HG03575 (cell line): Measurements from ENCODE around the gene CPD.

ENCODE experiments used
- ATAC-seq: cut with Tn5 transposase; IDR thresholded peaks from one replicate; pipeline ENCODE4 v1.9.1; 2021; ENCODE audit not compliant: unreplicated experiment, insufficient number of reproducible peaks, low FRiP score; ENCODE audit errors: extremely low read depth

CPD gene

GRCh38 chr17:30351735-30352134 lies 27.0 kb upstream of the CPD start:
- ATAC-seq, result no peak

GRCh38 chr17:30352240-30352814 lies 26.4 kb upstream of the CPD start:
- ATAC-seq, result no peak

GRCh38 chr17:30354701-30355100 lies 24.0 kb upstream of the CPD start:
- no peak for ATAC-seq

- no peak for ATAC-seq
Measured at GRCh38 chr17:30357476-30357875, 21.3 kb upstream of the CPD start.

GRCh38 chr17:30358055-30358760 lies 20.5 kb upstream of the CPD start:
- no peak for ATAC-seq

- no peak for ATAC-seq
Measured at GRCh38 chr17:30360086-30360808, 18.5 kb upstream of the CPD start.

- ATAC-seq, result no peak
Measured at GRCh38 chr17:30361766-30362279, 16.9 kb upstream of the CPD start.

- ATAC-seq, result peak; percentile 73
Measured at GRCh38 chr17:30363715-30364202, 15.0 kb upstream of the CPD start.

GRCh38 chr17:30366536-30366935 lies 12.2 kb upstream of the CPD start:
- ATAC-seq, result no peak

GRCh38 chr17:30368912-30369720 lies 9.6 kb upstream of the CPD start:
- ATAC-seq, result no peak

- no peak for ATAC-seq
Measured at GRCh38 chr17:30369995-30370394, 8.7 kb upstream of the CPD start.

- ATAC-seq, result no peak
Measured at GRCh38 chr17:30372755-30373154, 6.0 kb upstream of the CPD start.

GRCh38 chr17:30375661-30376060 lies 3.1 kb upstream of the CPD start:
- ATAC-seq, result no peak

GRCh38 chr17:30376621-30377452 lies 1.9 kb upstream of the CPD start:
- no peak for ATAC-seq

GRCh38 chr17:30377574-30378240 lies 1.0 kb upstream of the CPD start:
- no peak for ATAC-seq

GRCh38 chr17:30378241-30378824 lies 394 bp upstream of the CPD start:
- ATAC-seq, result no peak

GRCh38 chr17:30379303-30379902 lies 676 bp downstream of the CPD start:
- no peak for ATAC-seq
